Peyer's patch (tissue), 4 donors: ENCODE results near the gene RAB11FIP4. TPM values are rescaled to one million over a fixed set of nuclear protein-coding genes. Genes with fewer than 3 reads are reported as not detected.

Experiments
- DNase-seq, 3 donors: peaks; one replicate each; pipeline ENCODE4 v3.0.0-alpha.2; 2017 to 2019
- H3K27ac ChIP-seq, 4 donors: fragments of 200-600 bp; sonication (generic); one replicate each; pipeline ENCODE4 v1.5.1; 2016 to 2019
- H3K27me3 ChIP-seq, 2 donors: fragments of 200-600 bp; sonication (generic); one replicate each; pipeline ENCODE4 v1.5.1; 2019
- H3K36me3 ChIP-seq, 3 donors: fragments of 200-600 bp; sonication (generic); one replicate each; pipeline ENCODE4 v1.5.1; 2016 to 2019
- H3K4me1 ChIP-seq, 4 donors: fragments of 200-600 bp; sonication (generic); one replicate each; pipeline ENCODE4 v1.5.1; 2016 to 2019
- H3K4me3 ChIP-seq, 4 donors: fragments of 200-600 bp; sonication (generic); 1 replicate in 3 of 4; 2 replicates in 1 of 4; pipeline ENCODE4 v1.5.1; 2016 to 2019; ENCODE audit warnings: mild to moderate bottlenecking in 1 of 4
- H3K9me3 ChIP-seq, 4 donors: fragments of 200-600 bp; sonication (generic); one replicate each; pipeline ENCODE4 v1.5.1; 2016 to 2019; ENCODE audit warnings: mild to moderate bottlenecking in 1 of 4
- CTCF ChIP-seq, 6 experiments: fragments of 450-650 bp in 4 of 6; fragments of 200-600 bp in 2 of 6; sonication (generic) in 1 of 6; IDR thresholded peaks; one replicate each; pipeline ENCODE4 v1.5.1; 2017 to 2019; ENCODE audit warnings: antibody characterized with exemption in 6 of 6, mild to moderate bottlenecking in 3 of 6, moderate library complexity in 1 of 6
- POLR2A ChIP-seq, 2 donors: fragments of 450-650 bp; IDR thresholded peaks; one replicate each; pipeline ENCODE4 v1.5.1; 2017; ENCODE audit warnings: antibody characterized with exemption in 2 of 2, mild to moderate bottlenecking in 2 of 2, moderate library complexity in 2 of 2
- total RNA-seq, 4 donors: library from RNA; depleted of rRNA; stranded (reverse); fragments of >200 nt; gene quantifications; one replicate each; pipeline ENCODE4 v1.1.0, GENCODE V29; 2016

RAB11FIP4 gene
- total RNA-seq, 4 donors from 2014 or later, result 52.8 to 69.3 (median 64.9) TPM

- TF ChIP-seq POLR2A (IDR thresholded peaks at IDR 0.05) (no peak), CTCF (IDR thresholded peaks at IDR 0.05) (no peak)
- Histone ChIP-seq H3K4me3 (no peak overlapping the region), H3K36me3 (peaks cover 0 to 61% (median 0%) of the 10 kb centered on the region in 3 donors), H3K9me3 (no peaks in the 10 kb centered on the region), H3K27ac (no peak overlapping the region), H3K4me1 (peaks cover 0 to 6% (median 2%) of the 10 kb centered on the region in 4 donors), H3K27me3 (no peaks in the 10 kb centered on the region)
- no peak for DNase-seq
Observed at GRCh38 chr17:31530391-31530985, 139.0 kb downstream of the RAB11FIP4 start.

GRCh38 chr17:31531336-31531980, 140.0 kb downstream of the RAB11FIP4 start:
- no peaks in the 10 kb centered on the region for H3K9me3 ChIP-seq
- TF ChIP-seq CTCF (IDR thresholded peaks at IDR 0.05) (no peak), POLR2A (IDR thresholded peaks at IDR 0.05) (no peak)
- H3K36me3 ChIP-seq, result peaks cover 0 to 60% (median 0%) of the 10 kb centered on the region in 3 donors
- H3K27me3 ChIP-seq, result no peaks in the 10 kb centered on the region
- peaks cover 0 to 14% (median 3%) of the 10 kb centered on the region in 4 donors for H3K4me1 ChIP-seq
- no peak overlapping the region for H3K27ac ChIP-seq
- H3K4me3 ChIP-seq, result no peak overlapping the region
- no peak for DNase-seq

- Histone ChIP-seq H3K4me1 (peaks cover 0 to 20% (median 6%) of the 10 kb centered on the region in 4 donors), H3K9me3 (no peaks in the 10 kb centered on the region), H3K27me3 (no peaks in the 10 kb centered on the region), H3K4me3 (no peak overlapping the region), H3K27ac (no peak overlapping the region), H3K36me3 (peaks cover 0 to 53% (median 0%) of the 10 kb centered on the region in 3 donors)
- no peak for DNase-seq
- TF ChIP-seq CTCF (IDR thresholded peaks at IDR 0.05) (no peak), POLR2A (IDR thresholded peaks at IDR 0.05) (no peak)
Observed at GRCh38 chr17:31532081-31532480, 140.6 kb downstream of the RAB11FIP4 start.

GRCh38 chr17:31532526-31532925, 141.1 kb downstream of the RAB11FIP4 start:
- no peaks in the 10 kb centered on the region for H3K27me3 ChIP-seq
- no peak for DNase-seq
- H3K4me1 ChIP-seq, result peaks cover 0 to 25% (median 9%) of the 10 kb centered on the region in 4 donors
- TF ChIP-seq CTCF (IDR thresholded peaks at IDR 0.05) (no peak), POLR2A (IDR thresholded peaks at IDR 0.05) (no peak)
- H3K36me3 ChIP-seq, result peaks cover 0 to 51% (median 0%) of the 10 kb centered on the region in 3 donors
- no peak overlapping the region for H3K27ac ChIP-seq
- H3K4me3 ChIP-seq, result no peak overlapping the region
- H3K9me3 ChIP-seq, result no peaks in the 10 kb centered on the region

GRCh38 chr17:31533546-31534155, 142.2 kb downstream of the RAB11FIP4 start:
- no peaks in the 10 kb centered on the region for H3K9me3 ChIP-seq
- TF ChIP-seq POLR2A (IDR thresholded peaks at IDR 0.05) (no peak), CTCF (IDR thresholded peaks at IDR 0.05) (peak in 3 of 6 experiments; percentile 12 to 43 (median 32))
- peak in 1 of 3 donors; percentile 52 for DNase-seq
- H3K4me3 ChIP-seq, result no peak overlapping the region
- peaks cover 0 to 29% (median 9%) of the 10 kb centered on the region in 4 donors for H3K4me1 ChIP-seq
- H3K36me3 ChIP-seq, result peaks cover 0 to 39% (median 0%) of the 10 kb centered on the region in 3 donors
- no peak overlapping the region for H3K27ac ChIP-seq
- H3K27me3 ChIP-seq, result no peaks in the 10 kb centered on the region
